K562 (cell line): ENCODE results near the gene LRRC47. TPM values are rescaled to one million over a fixed set of nuclear protein-coding genes. Genes with fewer than 3 reads are reported as not detected.

ENCODE experiments used
- ATAC-seq: fragments of 200-7000 bp; cut with Tn5 transposase; 3 replicates; pipeline ENCODE4 v1.9.1; 2020; ENCODE audit warnings: moderate library complexity
- BruUV-seq: library from RNA; stranded (reverse); fragments of 400-500 nt; replicated peaks from 2 replicates; lab custom pipeline; 2021; lab: Mats Ljungman, UMichigan
- CTCF ChIA-PET: fragments of 300-600 bp; formaldehyde crosslinking; extraction: SDS; loops from one replicate; lab custom pipeline; 2021; ENCODE audit warnings: low intra/inter-chr PET ratio; lab: Yijun Ruan, JAX
- POLR2A ChIA-PET: fragments of 300-600, 350-650 bp; sonication (Branson Sonifier 250); formaldehyde crosslinking; extraction: SDS; loops from one replicate; lab custom pipeline; 2021; ENCODE audit warnings: antibody characterized with exemption, inconsistent platforms; lab: Yijun Ruan, JAX
- DNase-seq, 4 experiments: peaks; one replicate each; pipeline versions ENCODE4 v3.0.0 to v3.0.0-alpha.2; 2011 to 2018; ENCODE audit warnings: low spot score in 3 of 4, mixed read lengths in 3 of 4; ENCODE audit errors: extremely low read depth in 1 of 4
- FAIRE-seq: peaks from 2 replicates; lab custom pipeline; 2011; peaks lifted over from hg19 to GRCh38; lab: Jason Lieb, UNC
- H2AFZ ChIP-seq: 2 replicates; pipeline ENCODE4 v1.6.0; 2011; ENCODE audit warnings: low read depth, low read length, control low read depth, inconsistent platforms
- H3K27ac ChIP-seq: fragments of 200-600 bp; 3 replicates; pipeline ENCODE4 v1.8.0; 2011; ENCODE audit warnings: low read depth, mild to moderate bottlenecking, control low read depth, inconsistent platforms, low read length, moderate library complexity, mixed read lengths; ENCODE audit errors: extremely low read depth
- H3K27me3 ChIP-seq, 2 experiments: fragments of 300-600 bp in 1 of 2; 2 replicates in 1 of 2; 3 replicates in 1 of 2; pipeline versions ENCODE4 v1.6.0 to v1.8.0; 2011; ENCODE audit warnings: inconsistent platforms in 2 of 2, low read length in 2 of 2, mild to moderate bottlenecking in 1 of 2, mixed read lengths in 1 of 2, moderate library complexity in 1 of 2; ENCODE audit not compliant: control insufficient read depth in 2 of 2, insufficient read depth in 2 of 2
- H3K36me3 ChIP-seq: fragments of 300-600 bp; 3 replicates; pipeline ENCODE4 v1.8.0; 2011; ENCODE audit warnings: mild to moderate bottlenecking, low read length, inconsistent platforms; ENCODE audit not compliant: control insufficient read depth, insufficient read depth
- H3K4me1 ChIP-seq, 2 experiments: fragments of 200-600 bp in 1 of 2; replicated peaks in 1 of 2; 2 replicates in 1 of 2; 3 replicates in 1 of 2; pipeline versions ENCODE4 v1.5.1 to v1.8.0; 2011; ENCODE audit warnings: inconsistent platforms in 2 of 2, low read length in 2 of 2, mild to moderate bottlenecking in 1 of 2, mixed read lengths in 1 of 2, moderate library complexity in 1 of 2; ENCODE audit not compliant: control insufficient read depth in 2 of 2, insufficient read depth in 2 of 2
- H3K4me2 ChIP-seq: 2 replicates; pipeline ENCODE4 v1.6.1; 2011; ENCODE audit warnings: low read length, control low read depth, inconsistent platforms, mixed read lengths; ENCODE audit not compliant: insufficient read depth
- H3K4me3 ChIP-seq: fragments of 200-600 bp; sonication (generic), shearing (Covaris generic); 2 replicates; pipeline ENCODE4 v1.5.1; 2016; ENCODE audit warnings: control low read depth, inconsistent platforms
- H3K79me2 ChIP-seq: fragments of 200-600 bp; 3 replicates; pipeline ENCODE4 v1.8.0; 2011; ENCODE audit warnings: low read length, inconsistent platforms; ENCODE audit not compliant: control insufficient read depth, insufficient read depth
- H3K9ac ChIP-seq, 2 experiments: 2 replicates each; pipeline versions ENCODE4 v1.6.0 to v1.6.1; 2011; ENCODE audit warnings: low read depth in 2 of 2, low read length in 2 of 2, control low read depth in 1 of 2, inconsistent platforms in 1 of 2, mild to moderate bottlenecking in 1 of 2, mixed read lengths in 1 of 2; ENCODE audit not compliant: insufficient read depth in 1 of 2
- H3K9me1 ChIP-seq: one replicate; pipeline ENCODE4 v1.6.0; 2011; ENCODE audit warnings: inconsistent platforms, mild to moderate bottlenecking, low read length, moderate library complexity; ENCODE audit not compliant: control insufficient read depth, insufficient read depth
- H3K9me3 ChIP-seq: replicated peaks from 2 replicates; pipeline ENCODE4 v1.5.1; 2011; ENCODE audit warnings: low read depth, low read length, inconsistent platforms; ENCODE audit not compliant: control insufficient read depth, insufficient read depth
- H4K20me1 ChIP-seq: replicated peaks from 2 replicates; pipeline ENCODE4 v1.6.1; 2011; ENCODE audit warnings: low read length, inconsistent platforms, mixed read lengths; ENCODE audit not compliant: control insufficient read depth, insufficient read depth
- ARNT ChIP-seq, 2 experiments: fragments of 450-650 bp; IDR thresholded peaks; 2 replicates each; pipeline ENCODE4 v1.6.1; 2016; ENCODE audit warnings: mild to moderate bottlenecking in 1 of 2
- HMG20A ChIP-seq: fragments of 450-650 bp; formaldehyde crosslinking; conservative IDR thresholded peaks from 2 replicates; pipeline ENCODE4 v1.4.0; 2020; ENCODE audit warnings: mild to moderate bottlenecking, mixed read lengths
- KLF16 ChIP-seq: IDR thresholded peaks from 2 replicates; pipeline ENCODE4 v1.6.1; 2016; ENCODE audit warnings: antibody characterized with exemption
- NFE2L1 ChIP-seq: fragments of 450-650 bp; IDR thresholded peaks from 2 replicates; pipeline ENCODE4 v1.6.1; 2016; ENCODE audit warnings: missing genetic modification characterization, low read depth, mild to moderate bottlenecking, missing compliant biosample characterization, moderate library complexity, borderline replicate concordance
- NFIC ChIP-seq: fragments of 450-650 bp; IDR thresholded peaks from 2 replicates; pipeline ENCODE4 v1.6.1; 2017; ENCODE audit warnings: mild to moderate bottlenecking, inconsistent platforms
- NR2C2 ChIP-seq, 2 experiments: fragments of 200-800 bp in 1 of 2; sonication (Bioruptor generic) in 1 of 2; sonication (generic) in 1 of 2; formaldehyde crosslinking in 1 of 2; IDR thresholded peaks; 2 replicates each; pipeline versions ENCODE4 v1.6.1 to v1.8.0; 2016 to 2022; ENCODE audit warnings: mild to moderate bottlenecking in 1 of 2, missing compliant biosample characterization in 1 of 2, missing genetic modification characterization in 1 of 2, missing genetic modification reagents in 1 of 2
- PCBP2 ChIP-seq: fragments of 200-400 bp; formaldehyde crosslinking; IDR thresholded peaks from 2 replicates; pipeline ENCODE4 v1.6.1; 2018; ENCODE audit warnings: low read length, low read depth, mild to moderate bottlenecking, moderate library complexity; ENCODE audit not compliant: poor library complexity, severe bottlenecking
- POU5F1 ChIP-seq: fragments of 150-350 bp; IDR thresholded peaks from 2 replicates; pipeline ENCODE4 v1.6.1; 2014; ENCODE audit warnings: borderline replicate concordance, low read length, low read depth, mild to moderate bottlenecking; ENCODE audit not compliant: partially characterized antibody
- PPARD ChIP-seq: fragments of 250-450 bp; sonication (Bioruptor Pico); IDR thresholded peaks from 2 replicates; pipeline ENCODE4 v1.8.0; 2022; ENCODE audit warnings: inconsistent platforms, mild to moderate bottlenecking, moderate library complexity
- SIN3B ChIP-seq: fragments of 450-650 bp; IDR thresholded peaks from 2 replicates; pipeline ENCODE4 v1.6.1; 2017; ENCODE audit warnings: low read depth, mild to moderate bottlenecking, moderate library complexity
- ZNF3 ChIP-seq: fragments of 250-450 bp; sonication (Bioruptor Pico); IDR thresholded peaks from 2 replicates; pipeline ENCODE4 v1.5.0; 2021; ENCODE audit warnings: mild to moderate bottlenecking, moderate library complexity
- ZNF311 ChIP-seq: fragments of 250-450 bp; sonication (Bioruptor Pico); IDR thresholded peaks from 2 replicates; pipeline ENCODE4 v1.4.0; 2020; ENCODE audit warnings: mild to moderate bottlenecking, moderate library complexity
- ZNF780A ChIP-seq: fragments of 250-450 bp; sonication (Bioruptor Pico); IDR thresholded peaks from 2 replicates; pipeline ENCODE4 v1.5.0; 2021; ENCODE audit warnings: mild to moderate bottlenecking
- WGBS: fragments of 100-300 bp; shearing (Covaris generic); methylation state at CpG from one replicate; pipeline ENCODE4 v1.1.6; 2016; ENCODE audit warnings: low coverage, mixed read lengths; ENCODE audit not compliant: insufficient coverage; ENCODE audit errors: missing lambda C conversion rate; 5-methylcytosine and 5-hydroxymethylcytosine counted together
- in situ Hi-C: fragments of 300-500 bp; cut with MboI; formaldehyde crosslinking; loops from 4 replicates; pipeline ENCODE4 v1.15.0; 2018; ENCODE audit warnings: inconsistent platforms, mixed read lengths
- intact Hi-C: fragments of 100-400 bp; cut with micrococcal nuclease; formaldehyde crosslinking; loops from 2 replicates; pipeline ENCODE4 v1.14.2; 2022
- polyA plus RNA-seq, 8 experiments: library from polyadenylated mRNA; depleted of rRNA in 4 of 8; stranded (reverse) in 5 of 8; unstranded in 3 of 8; fragments of >200 nt; fragmentation: Nextera tagmentation in 2 of 8; fragmentation: Illumina TruSeq in 1 of 8; extraction: Ambion mirVana in 2 of 8; extraction: Trizol in 1 of 8; gene quantifications; 2 replicates each; pipeline versions ENCODE4 v1.2.1 to v1.2.3, GENCODE V29; 2011 to 2014; ENCODE audit warnings: inconsistent platforms in 1 of 8, missing spikeins in 1 of 8
- total RNA-seq, 7 experiments: library from RNA; depleted of rRNA in 6 of 7; stranded (reverse); fragments of >200 nt in 6 of 7; fragmentation: Illumina TruSeq in 2 of 7; extraction: Trizol in 2 of 7; gene quantifications; 2 replicates each; pipeline versions ENCODE4 v1.2.1 to v1.2.3, GENCODE V29; 2011 to 2021; ENCODE audit warnings: low replicate concordance in 1 of 7
- TF ChIP-seq, protein P1 (sequence below): fragments of 450-650 bp; IDR thresholded peaks from 2 replicates; pipeline ENCODE4 v1.6.1; 2016; ENCODE audit warnings: low read depth, mild to moderate bottlenecking, moderate library complexity
- TF ChIP-seq, protein P2 (sequence below): fragments of 250-450 bp; sonication (Bioruptor Pico); IDR thresholded peaks from 2 replicates; pipeline ENCODE4 v1.5.0; 2020; ENCODE audit warnings: mild to moderate bottlenecking

The LRRC47 gene
- total and polyA plus RNA-seq, 9 of the 15 experiments (the other 6 are each of a cell fraction or from before 2014, with no cell fraction given) = 4.6 to 68.0 (median 35.9) TPM

DNA sequence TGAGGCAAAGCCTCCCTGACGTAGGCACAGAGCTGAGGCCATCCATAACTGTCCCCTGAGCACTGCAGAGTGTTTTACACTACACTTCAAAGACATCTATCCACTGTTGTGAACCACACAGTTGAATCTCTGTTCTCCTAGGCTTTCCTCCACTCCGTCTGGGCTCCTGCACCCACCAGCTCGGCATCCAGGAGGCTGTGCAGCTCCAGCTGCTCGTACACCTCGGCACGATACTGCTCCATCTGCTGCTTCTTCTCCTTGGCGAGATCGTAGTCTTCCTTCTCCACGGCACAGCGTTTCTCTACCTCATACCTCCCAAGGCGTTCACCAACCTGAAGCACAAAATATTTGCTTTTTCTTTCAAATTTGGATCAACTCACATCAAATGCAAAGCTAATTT lies 42.5 kb upstream of the LRRC47 start:
- no peaks in the 10 kb centered on the region for H4K20me1 ChIP-seq
- WGBS = 90% methylated on average over 11 of the region's 11 CpGs
- ATAC-seq (no peak), DNase-seq (no peak), FAIRE-seq (no peak)
- no peaks in the 10 kb centered on the region for H3K4me1 ChIP-seq
- ChIA-PET CTCF (no interaction called here), POLR2A (interaction anchor here (0.6 to 1.7 kb wide), 4 partner anchors 8 to 61 kb away, joined by 3 to 4 read pairs (median 4); partner anchors contain the start of gene C1orf174)
- no peaks in the 10 kb centered on the region for H3K27me3 ChIP-seq
- BruUV-seq = no TSS peak
- H3K9me3 ChIP-seq = no peaks in the 10 kb centered on the region
- H3K9me1 ChIP-seq = no peaks in the 10 kb centered on the region
- TF ChIP-seq POU5F1 (no peak), ZNF3 (CRISPR knock-in tag) (no peak), PPARD (CRISPR knock-in tag) (no peak), ZNF311 (CRISPR knock-in tag) (no peak)
- TF ChIP-seq, protein P1, sequence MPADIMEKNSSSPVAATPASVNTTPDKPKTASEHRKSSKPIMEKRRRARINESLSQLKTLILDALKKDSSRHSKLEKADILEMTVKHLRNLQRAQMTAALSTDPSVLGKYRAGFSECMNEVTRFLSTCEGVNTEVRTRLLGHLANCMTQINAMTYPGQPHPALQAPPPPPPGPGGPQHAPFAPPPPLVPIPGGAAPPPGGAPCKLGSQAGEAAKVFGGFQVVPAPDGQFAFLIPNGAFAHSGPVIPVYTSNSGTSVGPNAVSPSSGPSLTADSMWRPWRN = no peak
- no peak overlapping the region for H3K4me3 ChIP-seq
- no peak overlapping the region for H3K4me2 ChIP-seq
- in situ Hi-C loops = no loop called here
- no peak overlapping the region for H3K27ac ChIP-seq
- intact Hi-C loops = no loop called here
- H3K36me3 ChIP-seq = peaks cover 71% of the 10 kb centered on the region
- H3K79me2 ChIP-seq = no peaks in the 10 kb centered on the region
- H3K9ac ChIP-seq = 0 out of 4 replicates have a peak overlapping the region, but pooled peaks of 1 of the 2 experiments have one; percentile 66
- no peak overlapping the region for H2AFZ ChIP-seq

DNA sequence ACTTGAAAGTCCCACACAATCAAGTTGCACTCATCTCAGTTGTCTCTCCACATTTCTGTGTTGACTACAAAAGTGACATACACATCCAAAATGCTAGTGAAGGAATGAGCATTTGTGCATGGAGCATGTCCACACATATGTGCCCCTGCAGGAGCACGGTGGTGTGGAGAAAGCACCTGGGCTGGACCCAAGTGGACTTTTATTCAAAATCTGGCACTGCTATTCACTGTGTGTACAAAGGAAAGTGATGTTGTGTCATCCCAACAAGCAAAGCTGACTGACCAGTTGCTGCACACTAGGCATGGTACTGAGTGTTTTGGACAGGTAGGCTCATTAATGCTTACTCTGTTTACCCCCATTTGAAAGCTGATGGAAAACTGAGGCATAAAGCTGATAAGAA lies 41.4 kb upstream of the LRRC47 start:
- Histone ChIP-seq H3K4me1 (no peaks in the 10 kb centered on the region), H3K4me3 (no peak overlapping the region), H3K79me2 (no peaks in the 10 kb centered on the region), H3K4me2 (no peak overlapping the region), H2AFZ (no peak overlapping the region), H3K27me3 (no peaks in the 10 kb centered on the region), H3K9me1 (no peaks in the 10 kb centered on the region), H3K9ac (no peak overlapping the region), H3K9me3 (no peaks in the 10 kb centered on the region), H4K20me1 (no peaks in the 10 kb centered on the region), H3K36me3 (peaks cover 75% of the 10 kb centered on the region), H3K27ac (no peak overlapping the region)
- no TSS peak for BruUV-seq
- intact Hi-C loops (no loop called here), in situ Hi-C loops (no loop called here)
- 60% methylated on average over 1 of the region's 1 CpG for WGBS
- ATAC-seq (no peak), DNase-seq (no peak), FAIRE-seq (no peak)
- ChIA-PET CTCF (no interaction called here), POLR2A (interaction anchor here (0.9 to 1.0 kb wide), 2 partner anchors 9 to 20 kb away, joined by 3 to 4 read pairs; no protein-coding TSS in a partner anchor)
- TF ChIP-seq, protein P2, sequence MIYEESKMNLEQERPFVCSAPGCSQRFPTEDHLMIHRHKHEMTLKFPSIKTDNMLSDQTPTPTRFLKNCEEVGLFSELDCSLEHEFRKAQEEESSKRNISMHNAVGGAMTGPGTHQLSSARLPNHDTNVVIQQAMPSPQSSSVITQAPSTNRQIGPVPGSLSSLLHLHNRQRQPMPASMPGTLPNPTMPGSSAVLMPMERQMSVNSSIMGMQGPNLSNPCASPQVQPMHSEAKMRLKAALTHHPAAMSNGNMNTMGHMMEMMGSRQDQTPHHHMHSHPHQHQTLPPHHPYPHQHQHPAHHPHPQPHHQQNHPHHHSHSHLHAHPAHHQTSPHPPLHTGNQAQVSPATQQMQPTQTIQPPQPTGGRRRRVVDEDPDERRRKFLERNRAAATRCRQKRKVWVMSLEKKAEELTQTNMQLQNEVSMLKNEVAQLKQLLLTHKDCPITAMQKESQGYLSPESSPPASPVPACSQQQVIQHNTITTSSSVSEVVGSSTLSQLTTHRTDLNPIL (CRISPR knock-in tag) = no peak
- no peak for TF ChIP-seq ZNF780A (CRISPR knock-in tag)
- no peak for TF ChIP-seq SIN3B
- no peak for TF ChIP-seq PCBP2
- TF ChIP-seq HMG20A (CRISPR knock-in tag) = no peak
- no peak for TF ChIP-seq NFIC
- TF ChIP-seq KLF16 = no peak
- TF ChIP-seq NR2C2 (CRISPR knock-in tag; IDR thresholded peaks at IDR 0.05) = no peak
- TF ChIP-seq NR2C2 (tag; IDR thresholded peaks at IDR 0.05) = no peak
- no peak for TF ChIP-seq NFE2L1 (tag)
- no peak for TF ChIP-seq ARNT (IDR thresholded peaks at IDR 0.05)
